MG63 (cell line): Measurements from ENCODE around the gene PDPK1. TPM values are rescaled to one million over a fixed set of nuclear protein-coding genes. Genes with fewer than 3 reads are reported as not detected.
A peak's percentile ranks its signal among the peaks of the same experiment; 100 is the strongest.
"Not testable (repeated sequence)": the region's sequence is repeated elsewhere in the genome, so short reads cannot be mapped to it uniquely, and the experiment has no call there.

Source experiments
- DNase-seq: peaks from one replicate; pipeline ENCODE4 v3.0.0-alpha.2; 2020
- H3K27me3 ChIP-seq: fragments of 250-450 bp; sonication (Bioruptor Pico); 2 replicates; pipeline ENCODE4 v1.5.1; 2020; ENCODE audit warnings: mild to moderate bottlenecking, moderate library complexity
- H3K36me3 ChIP-seq: fragments of 250-450 bp; sonication (Bioruptor Pico); 2 replicates; pipeline ENCODE4 v1.5.1; 2020; ENCODE audit warnings: mild to moderate bottlenecking, moderate library complexity
- H3K4me3 ChIP-seq: fragments of 250-450 bp; sonication (Bioruptor Pico); 2 replicates; pipeline ENCODE4 v1.5.1; 2020; ENCODE audit warnings: mild to moderate bottlenecking, moderate library complexity
- H3K9me3 ChIP-seq: fragments of 250-450 bp; sonication (Bioruptor Pico); 2 replicates; pipeline ENCODE4 v1.5.1; 2020; ENCODE audit warnings: mild to moderate bottlenecking, moderate library complexity
- total RNA-seq: library from RNA; depleted of rRNA; stranded (reverse); fragments of >200 nt; shearing (Covaris generic); gene quantifications from 2 replicates; pipeline ENCODE4 v1.2.3, GENCODE V29; 2014; ENCODE audit warnings: low replicate concordance

The PDPK1 gene
- total RNA-seq, 1 experiment from 2014 or later = 7.6 TPM

GRCh38 chr16:2587891-2588565 is 50.2 kb downstream of the PDPK1 start:
- DNase-seq = no peak
- Histone ChIP-seq H3K4me3 (no peak overlapping the region), H3K27me3 (no peaks in the 10 kb centered on the region), H3K9me3 (no peaks in the 10 kb centered on the region), H3K36me3 (peaks cover 32% of the 10 kb centered on the region)

- no peaks in the 10 kb centered on the region for H3K9me3 ChIP-seq
- peaks cover 42% of the 10 kb centered on the region for H3K36me3 ChIP-seq
- no peak overlapping the region for H3K4me3 ChIP-seq
- no peak for DNase-seq
- no peaks in the 10 kb centered on the region for H3K27me3 ChIP-seq
Observed at GRCh38 chr16:2591476-2592240, 53.8 kb downstream of the PDPK1 start.

- H3K27me3 ChIP-seq = no peaks in the 10 kb centered on the region
- no peak for DNase-seq
Observed at GRCh38 chr16:2592786-2593185, 55.0 kb downstream of the PDPK1 start.

GRCh38 chr16:2595393-2596205 is 57.8 kb downstream of the PDPK1 start:
- H3K9me3 ChIP-seq = no peaks in the 10 kb centered on the region
- H3K27me3 ChIP-seq = no peaks in the 10 kb centered on the region
- no peak for DNase-seq
- H3K4me3 ChIP-seq = no peak overlapping the region
- H3K36me3 ChIP-seq = peaks cover 27% of the 10 kb centered on the region

More at GRCh38 chr16:2592786-2593185, 55.0 kb downstream of the PDPK1 start:
- H3K4me3 ChIP-seq = no peak overlapping the region
- H3K36me3 ChIP-seq = peaks cover 42% of the 10 kb centered on the region
- no peaks in the 10 kb centered on the region for H3K9me3 ChIP-seq

- DNase-seq = no peak
- Histone ChIP-seq H3K9me3 (no peaks in the 10 kb centered on the region), H3K27me3 (no peaks in the 10 kb centered on the region), H3K4me3 (no peak overlapping the region), H3K36me3 (peaks cover 27% of the 10 kb centered on the region)
Observed at GRCh38 chr16:2596747-2597559, 59.1 kb downstream of the PDPK1 start.

- no peak for DNase-seq
- no peaks in the 10 kb centered on the region for H3K27me3 ChIP-seq
- H3K9me3 ChIP-seq = no peaks in the 10 kb centered on the region
- no peak overlapping the region for H3K4me3 ChIP-seq
- H3K36me3 ChIP-seq = peaks cover 27% of the 10 kb centered on the region
Observed at GRCh38 chr16:2597560-2597902, 59.7 kb downstream of the PDPK1 start.

GRCh38 chr16:2598133-2598641 is 60.4 kb downstream of the PDPK1 start:
- Histone ChIP-seq H3K36me3 (peaks cover 27% of the 10 kb centered on the region), H3K9me3 (no peaks in the 10 kb centered on the region), H3K27me3 (no peaks in the 10 kb centered on the region), H3K4me3 (no peak overlapping the region)
- no peak for DNase-seq

- Histone ChIP-seq H3K9me3 (no peaks in the 10 kb centered on the region), H3K4me3 (no peak overlapping the region), H3K27me3 (no peaks in the 10 kb centered on the region), H3K36me3 (peaks cover 25% of the 10 kb centered on the region)
- no peak for DNase-seq
Observed at GRCh38 chr16:2598723-2599122, 60.9 kb downstream of the PDPK1 start.

GRCh38 chr16:2599165-2599564 is 61.3 kb downstream of the PDPK1 start:
- peaks cover 24% of the 10 kb centered on the region for H3K36me3 ChIP-seq
- not testable (repeated sequence) for H3K9me3 ChIP-seq, H3K27me3 ChIP-seq, DNase-seq, H3K4me3 ChIP-seq

- not testable (repeated sequence) for H3K4me3 ChIP-seq, H3K9me3 ChIP-seq, DNase-seq, H3K27me3 ChIP-seq
- H3K36me3 ChIP-seq = peaks cover 23% of the 10 kb centered on the region
Observed at GRCh38 chr16:2599785-2600184, 62.0 kb downstream of the PDPK1 start.

- not testable (repeated sequence) for H3K4me3 ChIP-seq, DNase-seq, H3K27me3 ChIP-seq, H3K9me3 ChIP-seq
- H3K36me3 ChIP-seq = peaks cover 16% of the 10 kb centered on the region
Observed at GRCh38 chr16:2601301-2602025, 63.6 kb downstream of the PDPK1 start.

GRCh38 chr16:2602175-2602574 is 64.4 kb downstream of the PDPK1 start:
- H3K4me3 ChIP-seq, H3K27me3 ChIP-seq, DNase-seq, H3K9me3 ChIP-seq: not testable (repeated sequence)
- H3K36me3 ChIP-seq = peaks cover 12% of the 10 kb centered on the region

GRCh38 chr16:2603165-2604015 is 65.6 kb downstream of the PDPK1 start:
- Histone ChIP-seq H3K4me3 (peak overlapping the region; percentile 80), H3K27me3 (no peaks in the 10 kb centered on the region), H3K9me3 (no peaks in the 10 kb centered on the region), H3K36me3 (peaks cover 7% of the 10 kb centered on the region)
- DNase-seq = peak; percentile 99

- not testable (repeated sequence) for DNase-seq
Observed at GRCh38 chr16:2604016-2604369, 66.2 kb downstream of the PDPK1 start.

GRCh38 chr16:2606820-2607219 is 69.0 kb downstream of the PDPK1 start:
- not testable (repeated sequence) for H3K4me3 ChIP-seq, H3K9me3 ChIP-seq, DNase-seq, H3K27me3 ChIP-seq
- peaks cover 22% of the 10 kb centered on the region for H3K36me3 ChIP-seq

More at GRCh38 chr16:2604016-2604369, 66.2 kb downstream of the PDPK1 start:
- H3K9me3 ChIP-seq, H3K36me3 ChIP-seq, H3K27me3 ChIP-seq: not testable (repeated sequence)
- H3K4me3 ChIP-seq = peak overlapping the region; percentile 80
